A673 (cell line): Measurements from ENCODE around the gene PCCA. TPM values are rescaled to one million over a fixed set of nuclear protein-coding genes. Genes with fewer than 3 reads are reported as not detected.

Source experiments
- BruUV-seq: library from RNA; stranded (reverse); fragments of 400-500 nt; replicated peaks from 2 replicates; lab custom pipeline; 2021; lab: Mats Ljungman, UMichigan
- CTCF ChIA-PET: fragments of 300-600 bp; sonication (Branson Sonifier 250); formaldehyde crosslinking; loops from one replicate; lab custom pipeline; 2022; ENCODE audit warnings: antibody characterized with exemption; lab: Charles Lee
- POLR2A ChIA-PET: fragments of 300-600 bp; sonication (Branson Sonifier 250); formaldehyde crosslinking; loops from one replicate; lab custom pipeline; 2022; ENCODE audit warnings: antibody characterized with exemption; ENCODE audit not compliant: low non-redundant PET; lab: Charles Lee
- DNase-seq: peaks from one replicate; pipeline ENCODE4 v3.0.0-alpha.2; 2015; ENCODE audit warnings: low spot score
- H3K27ac ChIP-seq: fragments of 200-600 bp; sonication (generic); 2 replicates; pipeline ENCODE4 v1.5.1; 2016; ENCODE audit warnings: mixed run types, low read depth, mild to moderate bottlenecking, mixed read lengths, antibody characterized with exemption, low read length; ENCODE audit not compliant: poor library complexity, severe bottlenecking
- H3K27me3 ChIP-seq: fragments of 200-600 bp; sonication (generic); replicated peaks from 2 replicates; pipeline ENCODE4 v1.6.1; 2017; ENCODE audit warnings: mixed run types, low read depth, mild to moderate bottlenecking, mixed read lengths, antibody characterized with exemption, low read length; ENCODE audit not compliant: insufficient read depth, poor library complexity
- H3K36me3 ChIP-seq: fragments of 200-600 bp; sonication (generic); 2 replicates; pipeline ENCODE4 v1.6.1; 2016; ENCODE audit warnings: mixed run types, mild to moderate bottlenecking, mixed read lengths, antibody characterized with exemption, low read length; ENCODE audit not compliant: insufficient read depth, poor library complexity, severe bottlenecking
- H3K4me1 ChIP-seq: fragments of 200-600 bp; sonication (generic); 2 replicates; pipeline ENCODE4 v1.6.1; 2017; ENCODE audit warnings: mixed run types, mild to moderate bottlenecking, mixed read lengths, antibody characterized with exemption, low read length; ENCODE audit not compliant: insufficient read depth, poor library complexity, severe bottlenecking
- H3K4me3 ChIP-seq: fragments of 200-600 bp; sonication (generic); 2 replicates; pipeline ENCODE4 v1.5.1; 2016; ENCODE audit warnings: low read depth, mixed run types, mild to moderate bottlenecking, mixed read lengths, low read length; ENCODE audit not compliant: poor library complexity, severe bottlenecking
- H3K9me3 ChIP-seq: fragments of 200-600 bp; sonication (generic); 2 replicates; pipeline ENCODE4 v1.6.1; 2016; ENCODE audit warnings: mixed run types, low read depth, mild to moderate bottlenecking, mixed read lengths, antibody characterized with exemption, low read length; ENCODE audit not compliant: poor library complexity, severe bottlenecking
- EZH2 ChIP-seq: fragments of 200-600 bp; sonication (generic); IDR thresholded peaks from 2 replicates; pipeline ENCODE4 v1.6.1; 2017; ENCODE audit warnings: borderline replicate concordance, low read depth, mild to moderate bottlenecking, mixed read lengths, antibody characterized with exemption, low read length; ENCODE audit not compliant: poor library complexity, severe bottlenecking
- intact Hi-C: fragments of 100-400 bp; cut with micrococcal nuclease; formaldehyde crosslinking; loops from one replicate; pipeline ENCODE4 v1.10.0; 2022; ENCODE audit not compliant: unreplicated experiment
- total RNA-seq: library from RNA; stranded (reverse); gene quantifications from 2 replicates; pipeline ENCODE4 v1.2.3, GENCODE V29; 2021
- TF ChIP-seq, protein P1 (sequence below): fragments of 300-800, 200-600 bp; sonication (generic); conservative IDR thresholded peaks from 2 replicates; pipeline ENCODE4 v1.5.1; 2017; ENCODE audit warnings: low read depth, mild to moderate bottlenecking, antibody characterized with exemption, low read length, moderate library complexity, mixed read lengths

The PCCA gene
- total RNA-seq, 1 experiment from 2014 or later = 93.0 TPM

DNA sequence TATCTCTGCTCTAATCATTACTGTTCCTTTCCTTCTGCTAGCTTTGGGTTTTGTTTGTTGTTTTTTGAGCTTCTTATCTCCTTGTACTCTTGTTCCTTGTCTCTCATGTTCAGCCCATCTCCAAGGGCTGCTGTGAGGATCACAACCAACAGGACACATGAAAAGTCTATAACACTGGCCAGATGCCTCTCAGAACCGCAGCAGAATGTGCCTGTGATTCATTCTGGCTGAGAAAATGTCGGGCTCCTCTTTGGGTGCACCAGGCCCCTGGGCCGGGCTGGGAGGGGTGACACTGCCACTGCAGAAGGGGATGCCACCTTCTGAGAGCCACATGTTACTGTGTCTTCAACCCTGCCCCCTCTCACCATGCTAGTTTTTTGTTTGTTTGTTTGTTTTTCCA lies 451.7 kb downstream of the PCCA start:
- Histone ChIP-seq H3K9me3 (no peaks in the 10 kb centered on the region), H3K36me3 (no peaks in the 10 kb centered on the region), H3K27me3 (no peaks in the 10 kb centered on the region), H3K4me1 (peaks cover 24% of the 10 kb centered on the region), H3K27ac (no peak overlapping the region), H3K4me3 (no peak overlapping the region)
- intact Hi-C loops = no loop called here
- TF ChIP-seq EZH2 = no peak
- TF ChIP-seq, protein P1, sequence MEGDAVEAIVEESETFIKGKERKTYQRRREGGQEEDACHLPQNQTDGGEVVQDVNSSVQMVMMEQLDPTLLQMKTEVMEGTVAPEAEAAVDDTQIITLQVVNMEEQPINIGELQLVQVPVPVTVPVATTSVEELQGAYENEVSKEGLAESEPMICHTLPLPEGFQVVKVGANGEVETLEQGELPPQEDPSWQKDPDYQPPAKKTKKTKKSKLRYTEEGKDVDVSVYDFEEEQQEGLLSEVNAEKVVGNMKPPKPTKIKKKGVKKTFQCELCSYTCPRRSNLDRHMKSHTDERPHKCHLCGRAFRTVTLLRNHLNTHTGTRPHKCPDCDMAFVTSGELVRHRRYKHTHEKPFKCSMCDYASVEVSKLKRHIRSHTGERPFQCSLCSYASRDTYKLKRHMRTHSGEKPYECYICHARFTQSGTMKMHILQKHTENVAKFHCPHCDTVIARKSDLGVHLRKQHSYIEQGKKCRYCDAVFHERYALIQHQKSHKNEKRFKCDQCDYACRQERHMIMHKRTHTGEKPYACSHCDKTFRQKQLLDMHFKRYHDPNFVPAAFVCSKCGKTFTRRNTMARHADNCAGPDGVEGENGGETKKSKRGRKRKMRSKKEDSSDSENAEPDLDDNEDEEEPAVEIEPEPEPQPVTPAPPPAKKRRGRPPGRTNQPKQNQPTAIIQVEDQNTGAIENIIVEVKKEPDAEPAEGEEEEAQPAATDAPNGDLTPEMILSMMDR = no peak
- no peak for DNase-seq
- ChIA-PET CTCF (no interaction called here), POLR2A (no interaction called here)
- BruUV-seq = no TSS peak

DNA sequence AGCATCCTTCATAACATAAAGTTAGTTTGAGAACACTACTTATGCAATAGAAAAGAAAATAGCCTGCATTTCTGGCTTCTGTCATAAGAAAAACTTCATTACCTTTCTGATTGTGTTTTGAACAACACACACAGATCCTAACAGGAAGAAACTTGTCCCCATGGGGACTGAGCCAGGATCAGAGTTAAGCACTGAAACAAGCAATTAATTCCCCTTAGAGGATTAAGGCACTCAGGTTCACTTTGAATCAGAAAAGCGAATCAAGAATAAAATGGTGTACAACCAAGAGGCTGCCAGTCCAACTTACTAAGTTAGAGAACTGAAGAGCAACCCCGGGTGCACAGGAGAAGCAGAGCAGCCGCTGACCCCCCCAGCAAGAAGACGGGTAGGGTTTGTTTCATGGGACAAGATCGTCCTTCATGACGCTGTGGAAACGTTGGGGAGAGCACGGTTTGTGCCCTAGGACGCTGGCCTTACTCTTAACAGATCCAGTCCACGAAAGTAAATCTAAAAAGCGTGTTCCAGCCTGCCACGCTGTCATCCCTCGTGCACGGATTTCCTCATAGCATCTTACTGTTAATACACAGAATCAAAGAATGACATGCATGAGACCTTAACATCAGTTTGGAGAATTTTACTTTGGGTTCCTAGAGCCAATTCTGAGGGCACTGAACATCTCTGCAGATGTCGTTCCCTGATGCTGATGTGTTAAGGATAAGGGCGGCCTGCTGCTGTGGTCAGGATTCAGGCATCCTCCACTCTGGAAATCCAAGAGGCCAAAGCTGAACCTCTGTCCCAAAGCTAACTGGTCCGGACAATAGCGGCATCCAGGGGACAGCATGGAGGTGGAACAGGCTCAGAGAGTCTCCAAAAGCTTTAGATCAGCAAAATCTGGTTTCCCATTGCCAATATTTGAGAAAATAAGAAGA lies 453.3 kb downstream of the PCCA start:
- Histone ChIP-seq H3K4me1 (peaks cover 24% of the 10 kb centered on the region), H3K4me3 (peak overlapping the region; percentile 4), H3K27me3 (no peaks in the 10 kb centered on the region), H3K36me3 (no peaks in the 10 kb centered on the region), H3K27ac (peak overlapping the region; percentile 59), H3K9me3 (no peaks in the 10 kb centered on the region)
- DNase-seq = peak; percentile 47
- POLR2A ChIA-PET = no interaction called here
- BruUV-seq = TSS peak; percentile 55
- intact Hi-C loops = no loop called here
- CTCF ChIA-PET = interaction anchor here (0.6 to 0.8 kb wide), 2 partner anchors 42 to 411 kb away, joined by 3 to 4 read pairs; no protein-coding TSS in a partner anchor
- TF ChIP-seq, protein P1 = no peak
- TF ChIP-seq EZH2 = no peak

DNA sequence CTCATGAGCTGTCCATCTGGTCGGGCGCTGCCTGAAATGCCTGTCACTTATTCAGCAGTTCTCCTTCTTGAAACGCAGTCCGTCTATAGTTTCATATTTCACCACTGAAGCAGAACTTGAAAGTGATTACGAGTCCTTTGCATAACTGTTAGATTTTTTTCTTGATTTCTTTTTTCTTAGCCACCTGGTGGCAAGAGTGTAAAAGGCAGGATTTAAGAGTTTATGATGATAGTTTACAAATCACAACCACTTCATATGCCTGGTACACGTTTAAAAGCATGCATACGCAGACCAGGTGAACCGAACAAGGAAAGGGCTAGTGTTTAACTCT lies 453.9 kb downstream of the PCCA start:
- TF ChIP-seq EZH2 = no peak
- TF ChIP-seq, protein P1 = peak; percentile 72
- H3K4me1 ChIP-seq = peaks cover 24% of the 10 kb centered on the region
- H3K27me3 ChIP-seq = no peaks in the 10 kb centered on the region
- DNase-seq = peak; percentile 83
- intact Hi-C loops = no loop called here
- ChIA-PET POLR2A (no interaction called here), CTCF (interaction anchor here (0.6 to 0.8 kb wide), 2 partner anchors 43 to 412 kb away, joined by 3 to 4 read pairs; no protein-coding TSS in a partner anchor)
- BruUV-seq = no TSS peak
- no peaks in the 10 kb centered on the region for H3K9me3 ChIP-seq
- no peaks in the 10 kb centered on the region for H3K36me3 ChIP-seq
- peak overlapping the region; percentile 59 for H3K27ac ChIP-seq
- H3K4me3 ChIP-seq = peak overlapping the region; percentile 4
